ENCODE measurements around the gene LALBA. TPM values are rescaled to one million over a fixed set of nuclear protein-coding genes. Genes with fewer than 3 reads are reported as not detected.

The LALBA gene
- polyA plus RNA-seq, 1 of the 3 experiments (the other 2 are of a cell fraction): not detected

GRCh38 chr12:48615681-48616080, 45.8 kb upstream of the LALBA start:
- Histone ChIP-seq H3K27ac (ENCODE audit: low read depth in 2 of 2, low read length in 1 of 2) (no peak overlapping the region), H3K36me3 (replicated peaks in 1 of 2; ENCODE audit: control insufficient read depth in 1 of 2, insufficient read depth in 2 of 2, low read length in 1 of 2) (no peaks in the 10 kb centered on the region), H3K4me3 (ENCODE audit: low read depth in 2 of 2, low read length in 1 of 2) (no peak overlapping the region), H4K20me1 (ENCODE audit: insufficient read depth) (no peaks in the 10 kb centered on the region), H2AFZ (ENCODE audit: low read depth) (no peak overlapping the region), H3F3A (replicated peaks; ENCODE audit: insufficient read depth) (no peaks in the 10 kb centered on the region), H3K4me1 (ENCODE audit: control insufficient read depth in 1 of 2, insufficient read depth in 2 of 2, low read depth in 1 of 2, low read length in 1 of 2) (no peaks in the 10 kb centered on the region), H3K4me2 (no peak overlapping the region), H3K27me3 (ENCODE audit: insufficient read depth) (no peaks in the 10 kb centered on the region), H3K9ac (no peak overlapping the region), H3K79me2 (ENCODE audit: insufficient read depth) (no peaks in the 10 kb centered on the region), H3K9me3 (peaks cover 4% of the 10 kb centered on the region; the same call in 1 of the 2 replicates), H3K9me2 (no peaks in the 10 kb centered on the region)
- ChIA-PET POLR2A (no interaction called here), CTCF (interaction anchor here (0.6 to 2.7 kb wide), 4 partner anchors 12 to 451 kb away, joined by 3 to 8 read pairs (median 4); no protein-coding TSS in a partner anchor)
- DNase-seq: no peak
- WGBS (ENCODE audit: low lambda C conversion rate): 27% methylated on average over 4 of the region's 4 CpGs
- no peak for TF ChIP-seq SMC3 (IDR thresholded peaks at IDR 0.05; ENCODE audit: low read depth, low read length)
- no peak for TF ChIP-seq FOXM1 (IDR thresholded peaks at IDR 0.05; ENCODE audit: low read depth)
- TF ChIP-seq ZBTB33 (IDR thresholded peaks at IDR 0.05; ENCODE audit: borderline replicate concordance, low read depth): no peak
- TF ChIP-seq TAF1 (IDR thresholded peaks at IDR 0.05; ENCODE audit: borderline replicate concordance, low read depth, low read length): no peak
- TF ChIP-seq EP300 (IDR thresholded peaks at IDR 0.05; ENCODE audit: borderline replicate concordance in 1 of 2, low read depth in 1 of 2, low read length in 1 of 2): no peak
- TF ChIP-seq MXI1 (IDR thresholded peaks at IDR 0.05; ENCODE audit: low read depth, low read length): no peak
- no peak for TF ChIP-seq REST (IDR thresholded peaks at IDR 0.05; ENCODE audit: low read depth, low read length)
- no peak for TF ChIP-seq RXRA (IDR thresholded peaks at IDR 0.05; ENCODE audit: borderline replicate concordance, low read depth)
- TF ChIP-seq EZH2phosphoT487 (IDR thresholded peaks at IDR 0.05; ENCODE audit: borderline replicate concordance, low read depth): no peak
- TF ChIP-seq RAD21 (IDR thresholded peaks at IDR 0.05; ENCODE audit: low read length): no peak
- no peak for TF ChIP-seq IRF3 (IDR thresholded peaks at IDR 0.05; ENCODE audit: low read depth, low read length)
- no peak for TF ChIP-seq MEF2A (IDR thresholded peaks at IDR 0.05; ENCODE audit: borderline replicate concordance, low read depth)
- no peak for TF ChIP-seq TCF12 (IDR thresholded peaks at IDR 0.05)
- no peak for TF ChIP-seq YY1 (IDR thresholded peaks at IDR 0.05; ENCODE audit: low read depth)
- TF ChIP-seq JUND (IDR thresholded peaks at IDR 0.05): no peak

Data from SK-N-SH (cell line).